Stimulated activated CD4-positive, alpha-beta T cell treated with anti-CD3 and anti-CD28 coated beads, Interleukin-2, amount 100 ng/mL, for 4 hours (primary cell): Measurements from ENCODE around the gene LPP.

Experiments used
- DNase-seq: peaks from one replicate; pipeline ENCODE4 v3.0.0-alpha.2; 2020; ENCODE audit warnings: low read depth

The LPP gene

GRCh38 chr3:188137051-188137450, 16.9 kb upstream of the LPP start:
- DNase-seq, result no peak

GRCh38 chr3:188139466-188139865, 14.5 kb upstream of the LPP start:
- DNase-seq, result no peak

- no peak for DNase-seq
Observed at GRCh38 chr3:188146219-188146618, 7.7 kb upstream of the LPP start.

GRCh38 chr3:188147782-188148181, 6.2 kb upstream of the LPP start:
- no peak for DNase-seq

- no peak for DNase-seq
Observed at GRCh38 chr3:188148318-188148717, 5.6 kb upstream of the LPP start.

- no peak for DNase-seq
Observed at GRCh38 chr3:188149587-188149986, 4.4 kb upstream of the LPP start.

GRCh38 chr3:188150982-188151381, 3.0 kb upstream of the LPP start:
- DNase-seq, result no peak

GRCh38 chr3:188151438-188151837, 2.5 kb upstream of the LPP start:
- no peak for DNase-seq

GRCh38 chr3:188152660-188153436, 1.1 kb upstream of the LPP start:
- DNase-seq, result no peak

GRCh38 chr3:188153437-188154013, 432 bp upstream of the LPP start:
- DNase-seq, result peak; percentile 22

- DNase-seq, result no peak
Observed at GRCh38 chr3:188154809-188155574, 1.0 kb downstream of the LPP start.

GRCh38 chr3:188156056-188156455, 2.1 kb downstream of the LPP start:
- DNase-seq, result no peak

GRCh38 chr3:188157407-188157806, 3.5 kb downstream of the LPP start:
- no peak for DNase-seq

GRCh38 chr3:188157971-188158370, 4.0 kb downstream of the LPP start:
- no peak for DNase-seq

- DNase-seq, result no peak
Observed at GRCh38 chr3:188158731-188159310, 4.9 kb downstream of the LPP start.

GRCh38 chr3:188160751-188161150, 6.8 kb downstream of the LPP start:
- DNase-seq, result no peak

- DNase-seq, result peak; percentile 37
Observed at GRCh38 chr3:188164248-188164687, 10.3 kb downstream of the LPP start.

GRCh38 chr3:188165596-188165995, 11.6 kb downstream of the LPP start:
- no peak for DNase-seq

GRCh38 chr3:188166441-188166840, 12.5 kb downstream of the LPP start:
- no peak for DNase-seq

GRCh38 chr3:188168186-188168585, 14.2 kb downstream of the LPP start:
- DNase-seq, result no peak

GRCh38 chr3:188168648-188169047, 14.7 kb downstream of the LPP start:
- no peak for DNase-seq

- DNase-seq, result no peak
Observed at GRCh38 chr3:188169830-188170455, 16.0 kb downstream of the LPP start.
